Measurements from ENCODE around the gene PTPN22.
"Not testable (repeated sequence)": the region's sequence is repeated elsewhere in the genome, so short reads cannot be mapped to it uniquely, and the experiment has no call there.

The PTPN22 gene

DNA sequence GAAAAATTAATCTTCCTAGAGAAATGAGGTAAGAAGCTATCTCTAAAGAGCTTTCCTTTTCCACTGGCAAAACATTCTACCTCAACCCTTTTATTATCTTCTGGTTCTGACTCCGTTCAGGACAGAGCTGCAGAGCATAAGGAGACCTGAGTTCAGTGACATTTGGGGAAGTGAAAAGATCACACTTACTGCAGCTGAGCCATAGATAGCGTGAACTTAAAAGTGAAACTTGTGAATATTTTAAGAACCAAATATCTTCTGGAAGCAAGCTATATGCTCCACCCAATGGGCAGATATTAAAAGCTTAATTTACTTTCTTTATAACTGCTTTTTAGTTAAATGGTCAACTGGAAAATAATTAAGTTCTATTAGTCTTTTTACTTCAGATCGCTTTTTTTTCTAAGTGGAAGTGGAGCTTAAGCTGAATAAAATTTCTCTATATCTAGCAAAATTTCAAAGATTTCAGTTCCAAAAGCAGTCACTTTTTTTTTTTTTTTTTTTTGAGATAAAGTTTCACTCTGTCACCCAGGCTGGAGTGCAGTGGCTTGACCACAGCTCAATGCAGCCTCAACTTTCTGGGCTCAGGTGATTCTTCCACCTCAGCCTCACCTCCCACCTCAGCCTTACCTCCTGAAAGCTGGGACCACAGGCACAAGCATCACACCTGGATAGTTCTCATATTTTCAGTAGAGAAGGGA, 11.9 kb downstream of the PTPN22 start:
- no peak overlapping the region for H3K9ac ChIP-seq (ENCODE audit: low read depth, low read length)

GRCh38 chr1:113858982-113859381, 12.5 kb downstream of the PTPN22 start:
- Histone ChIP-seq H3K4me3 (ENCODE audit: low read length) (no peak overlapping the region), H3K27me3 (ENCODE audit: control insufficient read depth, insufficient read depth, low read length) (no peaks in the 10 kb centered on the region), H3K4me2 (ENCODE audit: low read length) (no peak overlapping the region), H3K9ac (ENCODE audit: low read depth, low read length) (no peak overlapping the region), H3K4me1 (ENCODE audit: control insufficient read depth, insufficient read depth, low read length) (peaks cover 34% of the 10 kb centered on the region), H3K36me3 (ENCODE audit: insufficient read depth, low read length) (no peaks in the 10 kb centered on the region), H3K9me3 (replicated peaks; ENCODE audit: low read length) (no peaks in the 10 kb centered on the region)

More for the DNA sequence above, 11.9 kb downstream of the PTPN22 start:
- Histone ChIP-seq H3K36me3 (ENCODE audit: insufficient read depth, low read length) (no peaks in the 10 kb centered on the region), H3K4me2 (ENCODE audit: low read length) (peak overlapping the region; percentile 11), H3K9me3 (replicated peaks; ENCODE audit: low read length) (no peaks in the 10 kb centered on the region), H3K27me3 (ENCODE audit: control insufficient read depth, insufficient read depth, low read length) (no peaks in the 10 kb centered on the region), H3K4me1 (ENCODE audit: control insufficient read depth, insufficient read depth, low read length) (peaks cover 34% of the 10 kb centered on the region), H3K4me3 (ENCODE audit: low read length) (no peak overlapping the region)

DNA sequence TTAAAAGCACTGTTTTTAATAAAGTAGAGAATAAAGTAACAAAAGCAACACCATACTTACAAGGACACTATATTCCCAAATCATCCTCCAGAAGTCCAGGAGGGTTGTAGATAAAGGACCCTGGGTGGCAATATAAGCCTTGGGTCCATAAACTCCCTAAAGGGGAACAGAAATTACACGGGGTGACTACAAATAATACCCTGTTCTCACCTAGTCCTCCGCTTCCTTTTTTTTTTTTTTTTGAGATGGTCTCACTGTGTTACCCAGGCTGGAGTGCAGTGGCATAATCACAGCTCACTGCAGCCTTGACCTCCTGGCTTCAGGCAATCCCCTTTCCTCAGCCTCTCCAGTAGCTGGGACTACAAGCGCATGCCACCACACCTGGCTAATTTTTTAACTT, 13.1 kb downstream of the PTPN22 start:
- H3K36me3 ChIP-seq (ENCODE audit: insufficient read depth, low read length) = no peaks in the 10 kb centered on the region
- H3K4me2 ChIP-seq (ENCODE audit: low read length) = no peak overlapping the region
- no peaks in the 10 kb centered on the region for H3K9me3 ChIP-seq (replicated peaks; ENCODE audit: low read length)
- H3K4me1 ChIP-seq (ENCODE audit: control insufficient read depth, insufficient read depth, low read length) = peaks cover 34% of the 10 kb centered on the region
- no peaks in the 10 kb centered on the region for H3K27me3 ChIP-seq (ENCODE audit: control insufficient read depth, insufficient read depth, low read length)
- H3K9ac ChIP-seq (ENCODE audit: low read depth, low read length) = no peak overlapping the region
- H3K4me3 ChIP-seq (ENCODE audit: low read length) = no peak overlapping the region

- Histone ChIP-seq H3K9me3 (replicated peaks; ENCODE audit: low read length) (no peaks in the 10 kb centered on the region), H3K4me3 (ENCODE audit: low read length) (no peak overlapping the region), H3K36me3 (ENCODE audit: insufficient read depth, low read length) (no peaks in the 10 kb centered on the region), H3K4me1 (ENCODE audit: control insufficient read depth, insufficient read depth, low read length) (peaks cover 34% of the 10 kb centered on the region), H3K9ac (ENCODE audit: low read depth, low read length) (no peak overlapping the region), H3K27me3 (ENCODE audit: control insufficient read depth, insufficient read depth, low read length) (no peaks in the 10 kb centered on the region), H3K4me2 (ENCODE audit: low read length) (no peak overlapping the region)
These were observed 13.7 kb downstream of the PTPN22 start for GRCh38 chr1:113857776-113858175.

DNA sequence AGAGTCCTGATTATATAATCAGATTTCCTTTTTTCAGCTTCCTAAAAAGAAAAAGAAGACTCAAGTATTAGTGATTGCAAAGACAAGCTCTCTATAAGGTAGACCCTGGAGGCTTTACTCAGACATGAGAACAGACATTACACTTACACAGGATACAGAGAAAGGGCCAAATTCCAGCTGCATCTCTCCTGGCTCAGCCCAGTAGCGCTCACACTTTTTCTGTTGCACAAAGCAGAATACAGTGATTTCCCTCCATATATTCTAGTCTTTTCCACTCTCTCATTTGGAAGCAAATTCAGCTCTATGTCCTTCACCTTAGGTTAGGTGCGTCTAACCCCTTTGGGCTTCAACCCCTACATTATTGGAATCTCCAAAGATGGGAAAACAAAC, 15.1 kb downstream of the PTPN22 start:
- H3K9me3 ChIP-seq (replicated peaks; ENCODE audit: low read length) = no peaks in the 10 kb centered on the region
- H3K9ac ChIP-seq (ENCODE audit: low read depth, low read length) = no peak overlapping the region
- H3K4me3 ChIP-seq (ENCODE audit: low read length) = no peak overlapping the region
- H3K36me3 ChIP-seq (ENCODE audit: insufficient read depth, low read length) = no peaks in the 10 kb centered on the region
- H3K27me3 ChIP-seq (ENCODE audit: control insufficient read depth, insufficient read depth, low read length) = no peaks in the 10 kb centered on the region
- H3K4me2 ChIP-seq (ENCODE audit: low read length) = no peak overlapping the region
- peaks cover 30% of the 10 kb centered on the region for H3K4me1 ChIP-seq (ENCODE audit: control insufficient read depth, insufficient read depth, low read length)

DNA sequence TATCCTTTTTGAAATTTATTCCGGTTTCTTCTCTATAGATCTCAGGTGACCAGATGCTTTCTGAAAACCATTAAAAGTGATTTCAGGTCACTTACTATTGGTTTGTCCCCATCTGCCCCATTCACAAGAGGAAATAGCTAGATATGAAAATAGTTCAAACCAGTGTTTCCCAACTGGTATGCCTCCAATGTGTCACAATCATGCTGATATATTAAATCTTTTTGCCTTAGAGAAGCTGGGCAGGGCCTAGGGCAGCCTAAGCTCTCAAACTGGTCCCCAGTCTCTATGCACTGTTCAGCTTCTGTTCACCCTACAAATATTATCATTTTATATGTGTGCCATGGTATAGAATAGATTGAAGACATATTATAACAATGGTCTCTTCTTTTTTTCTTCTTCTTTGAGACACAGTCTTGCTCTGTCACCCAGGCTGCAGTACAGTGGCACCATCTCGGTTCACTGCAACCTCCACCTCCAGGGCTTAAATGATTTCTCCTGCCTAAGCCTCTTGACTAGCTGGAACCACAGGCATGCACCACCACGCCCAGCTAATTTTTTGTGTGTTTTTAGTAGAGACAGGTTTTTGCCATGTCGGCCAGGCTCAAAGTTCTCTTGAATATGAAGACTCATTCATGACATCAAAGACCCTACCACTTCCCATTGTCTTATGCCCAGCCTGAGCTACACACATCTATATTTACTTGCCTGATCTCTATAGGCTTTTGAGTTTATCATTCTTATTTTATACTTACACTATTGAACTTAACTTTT, 15.7 kb downstream of the PTPN22 start:
- no peaks in the 10 kb centered on the region for H3K36me3 ChIP-seq (ENCODE audit: insufficient read depth, low read length)
- H3K4me1 ChIP-seq (ENCODE audit: control insufficient read depth, insufficient read depth, low read length) = peaks cover 26% of the 10 kb centered on the region
- H3K9me3 ChIP-seq (replicated peaks; ENCODE audit: low read length) = no peaks in the 10 kb centered on the region

DNA sequence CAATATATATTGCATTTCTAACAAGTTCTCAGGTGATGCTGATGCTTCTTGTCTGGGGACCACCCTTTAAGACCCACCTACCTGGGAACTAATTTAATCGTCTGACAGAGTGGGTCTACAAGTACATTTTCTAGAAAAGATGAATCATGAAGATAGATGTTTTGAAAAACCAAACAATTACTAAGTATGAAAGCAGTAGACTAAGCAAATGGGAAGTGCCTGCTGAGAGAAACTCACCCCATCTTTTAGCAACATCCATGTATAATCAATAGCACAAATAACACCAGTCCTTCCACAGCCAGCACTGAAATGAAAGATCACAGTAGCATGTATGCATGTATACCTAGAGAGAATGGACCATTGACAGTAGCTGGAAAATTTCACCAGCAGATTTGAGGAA, 17.3 kb downstream of the PTPN22 start:
- no peak overlapping the region for H3K9ac ChIP-seq (ENCODE audit: low read depth, low read length)
- no peak overlapping the region for H3K4me2 ChIP-seq (ENCODE audit: low read length)
- H3K4me1 ChIP-seq (ENCODE audit: control insufficient read depth, insufficient read depth, low read length) = peaks cover 11% of the 10 kb centered on the region
- no peaks in the 10 kb centered on the region for H3K36me3 ChIP-seq (ENCODE audit: insufficient read depth, low read length)
- H3K27me3 ChIP-seq (ENCODE audit: control insufficient read depth, insufficient read depth, low read length) = no peaks in the 10 kb centered on the region
- H3K4me3 ChIP-seq (ENCODE audit: low read length) = no peak overlapping the region
- no peaks in the 10 kb centered on the region for H3K9me3 ChIP-seq (replicated peaks; ENCODE audit: low read length)

More for the DNA sequence above, 15.7 kb downstream of the PTPN22 start:
- Histone ChIP-seq H3K27me3 (ENCODE audit: control insufficient read depth, insufficient read depth, low read length) (no peaks in the 10 kb centered on the region), H3K4me2 (ENCODE audit: low read length) (no peak overlapping the region), H3K4me3 (ENCODE audit: low read length) (no peak overlapping the region), H3K9ac (ENCODE audit: low read depth, low read length) (no peak overlapping the region)

- not testable (repeated sequence) for H3K36me3 ChIP-seq (ENCODE audit: insufficient read depth, low read length)
These were observed 18.8 kb downstream of the PTPN22 start for GRCh38 chr1:113852694-113853093.

GRCh38 chr1:113850127-113850796, 21.2 kb downstream of the PTPN22 start:
- H3K4me1 ChIP-seq (ENCODE audit: control insufficient read depth, insufficient read depth, low read length) = no peaks in the 10 kb centered on the region
- H3K27me3 ChIP-seq (ENCODE audit: control insufficient read depth, insufficient read depth, low read length) = no peaks in the 10 kb centered on the region
- no peak overlapping the region for H3K4me2 ChIP-seq (ENCODE audit: low read length)
- no peak overlapping the region for H3K9ac ChIP-seq (ENCODE audit: low read depth, low read length)
- no peaks in the 10 kb centered on the region for H3K36me3 ChIP-seq (ENCODE audit: insufficient read depth, low read length)
- no peaks in the 10 kb centered on the region for H3K9me3 ChIP-seq (replicated peaks; ENCODE audit: low read length)
- H3K4me3 ChIP-seq (ENCODE audit: low read length) = no peak overlapping the region

More at GRCh38 chr1:113852694-113853093, 18.8 kb downstream of the PTPN22 start:
- not testable (repeated sequence) for H3K27me3 ChIP-seq (ENCODE audit: control insufficient read depth, insufficient read depth, low read length); H3K9ac ChIP-seq (ENCODE audit: low read depth, low read length); H3K4me2 ChIP-seq (ENCODE audit: low read length); H3K4me3 ChIP-seq (ENCODE audit: low read length); H3K4me1 ChIP-seq (ENCODE audit: control insufficient read depth, insufficient read depth, low read length); H3K9me3 ChIP-seq (replicated peaks; ENCODE audit: low read length)

GRCh38 chr1:113849072-113849471, 22.4 kb downstream of the PTPN22 start:
- Histone ChIP-seq H3K9ac (ENCODE audit: low read depth, low read length) (no peak overlapping the region), H3K9me3 (replicated peaks; ENCODE audit: low read length) (no peaks in the 10 kb centered on the region), H3K4me1 (ENCODE audit: control insufficient read depth, insufficient read depth, low read length) (no peaks in the 10 kb centered on the region), H3K4me3 (ENCODE audit: low read length) (no peak overlapping the region), H3K36me3 (ENCODE audit: insufficient read depth, low read length) (no peaks in the 10 kb centered on the region), H3K4me2 (ENCODE audit: low read length) (no peak overlapping the region), H3K27me3 (ENCODE audit: control insufficient read depth, insufficient read depth, low read length) (no peaks in the 10 kb centered on the region)

DNA sequence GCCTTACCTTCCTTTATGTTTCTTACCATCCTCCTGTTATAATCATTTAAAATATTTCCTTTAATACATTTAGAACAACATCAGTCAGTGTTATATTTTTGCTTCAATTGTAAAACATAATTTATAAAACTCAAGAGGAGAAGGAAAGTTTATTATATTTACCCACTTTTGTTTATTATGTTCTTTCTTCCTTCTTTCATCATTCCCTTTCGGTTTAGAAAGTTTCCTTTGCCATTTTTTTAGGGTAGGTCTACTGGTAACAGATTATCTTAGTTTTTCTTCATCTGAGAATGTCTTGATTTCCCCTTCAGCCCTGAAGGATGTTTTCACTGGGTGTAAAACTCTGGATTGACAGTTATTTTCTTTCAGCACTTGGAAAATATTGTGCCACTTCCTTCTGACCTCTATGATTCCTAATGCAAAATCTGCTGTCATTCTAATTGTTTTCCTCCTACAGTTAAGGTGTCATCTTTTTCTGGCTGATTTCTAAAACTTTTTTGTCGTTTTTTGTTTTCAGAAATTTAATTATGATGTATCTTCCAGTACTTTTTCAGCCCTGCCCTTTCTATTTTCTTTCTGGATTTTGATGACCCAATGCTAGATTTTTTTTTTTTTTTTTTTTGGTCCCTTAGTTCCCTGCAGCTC, 25.0 kb downstream of the PTPN22 start:
- Histone ChIP-seq H3K9me3 (replicated peaks; ENCODE audit: low read length) (no peaks in the 10 kb centered on the region), H3K4me3 (ENCODE audit: low read length) (no peak overlapping the region), H3K4me2 (ENCODE audit: low read length) (no peak overlapping the region), H3K27me3 (ENCODE audit: control insufficient read depth, insufficient read depth, low read length) (no peaks in the 10 kb centered on the region), H3K36me3 (ENCODE audit: insufficient read depth, low read length) (no peaks in the 10 kb centered on the region), H3K4me1 (ENCODE audit: control insufficient read depth, insufficient read depth, low read length) (no peaks in the 10 kb centered on the region), H3K9ac (ENCODE audit: low read depth, low read length) (no peak overlapping the region)

Data from skeletal muscle satellite cell (primary cell).